ENCODE results near the gene ATG2A. TPM values are rescaled to one million over a fixed set of nuclear protein-coding genes. Genes with fewer than 3 reads are reported as not detected.

The ATG2A gene
- total RNA-seq, 1 donor from 2014 or later = 21.4 TPM

DNA sequence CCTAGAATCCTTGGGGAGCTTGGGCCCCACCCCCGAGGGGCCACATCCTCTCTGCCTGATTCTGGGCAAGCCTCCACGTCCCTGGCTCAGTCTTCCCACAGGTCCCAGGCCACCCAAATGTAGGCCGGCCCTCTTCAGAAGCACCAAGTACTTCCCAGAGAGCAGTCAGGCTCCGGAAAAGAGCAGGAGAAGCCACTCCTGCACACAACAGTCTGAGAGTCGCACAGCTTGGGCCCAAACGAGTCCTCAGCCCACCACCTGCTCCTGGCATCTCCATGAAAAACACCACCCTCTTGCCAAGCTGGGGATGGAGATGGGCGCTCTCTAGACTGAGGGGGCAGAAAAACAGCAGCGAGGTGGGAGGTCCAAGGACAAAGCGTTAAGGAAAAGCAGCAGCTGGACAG, 54.0 kb downstream of the ATG2A start:
- peaks cover 51% of the 10 kb centered on the region for H4K20me1 ChIP-seq (ENCODE audit: insufficient read depth, low read length)
- no peak for DNase-seq (ENCODE audit: low read depth)

DNA sequence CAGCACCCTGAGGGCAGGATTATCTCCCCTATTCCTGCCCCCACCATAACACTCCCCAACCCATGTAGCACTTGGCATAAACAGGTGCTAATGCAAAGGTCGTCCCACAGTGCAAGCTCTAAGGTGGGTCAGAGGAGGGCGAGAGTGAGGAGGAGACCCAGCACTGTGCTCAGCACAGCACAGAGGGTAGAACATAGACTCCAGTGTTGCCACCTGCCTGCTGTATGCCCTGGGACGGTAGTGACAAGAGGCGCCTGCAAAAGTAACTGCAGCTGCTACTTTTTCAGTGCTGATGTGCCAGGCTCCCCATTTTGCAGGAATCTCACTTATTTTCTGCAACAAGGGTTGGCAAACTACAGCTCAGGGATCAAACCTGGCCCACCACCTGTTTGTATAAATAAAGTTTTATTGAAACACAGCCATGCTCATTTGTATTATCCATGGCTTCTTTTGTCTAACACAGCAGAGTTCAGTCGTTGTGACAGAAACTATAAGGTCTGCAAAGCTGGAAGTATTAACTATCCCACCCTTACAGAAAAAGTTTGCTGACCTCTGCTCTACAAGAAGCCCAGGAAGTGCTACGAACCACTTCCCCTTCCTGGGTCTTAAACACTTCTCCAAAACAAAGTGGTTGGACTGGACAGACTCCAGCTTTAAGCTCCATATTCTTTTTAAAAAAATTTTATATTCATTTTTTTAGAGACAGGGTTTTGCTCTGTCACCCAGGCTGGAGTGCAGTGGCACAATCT, 55.6 kb downstream of the ATG2A start:
- TF ChIP-seq, protein P1, sequence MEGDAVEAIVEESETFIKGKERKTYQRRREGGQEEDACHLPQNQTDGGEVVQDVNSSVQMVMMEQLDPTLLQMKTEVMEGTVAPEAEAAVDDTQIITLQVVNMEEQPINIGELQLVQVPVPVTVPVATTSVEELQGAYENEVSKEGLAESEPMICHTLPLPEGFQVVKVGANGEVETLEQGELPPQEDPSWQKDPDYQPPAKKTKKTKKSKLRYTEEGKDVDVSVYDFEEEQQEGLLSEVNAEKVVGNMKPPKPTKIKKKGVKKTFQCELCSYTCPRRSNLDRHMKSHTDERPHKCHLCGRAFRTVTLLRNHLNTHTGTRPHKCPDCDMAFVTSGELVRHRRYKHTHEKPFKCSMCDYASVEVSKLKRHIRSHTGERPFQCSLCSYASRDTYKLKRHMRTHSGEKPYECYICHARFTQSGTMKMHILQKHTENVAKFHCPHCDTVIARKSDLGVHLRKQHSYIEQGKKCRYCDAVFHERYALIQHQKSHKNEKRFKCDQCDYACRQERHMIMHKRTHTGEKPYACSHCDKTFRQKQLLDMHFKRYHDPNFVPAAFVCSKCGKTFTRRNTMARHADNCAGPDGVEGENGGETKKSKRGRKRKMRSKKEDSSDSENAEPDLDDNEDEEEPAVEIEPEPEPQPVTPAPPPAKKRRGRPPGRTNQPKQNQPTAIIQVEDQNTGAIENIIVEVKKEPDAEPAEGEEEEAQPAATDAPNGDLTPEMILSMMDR (IDR thresholded peaks at IDR 0.05; ENCODE audit: insufficient read depth, low read depth, low read length) = no peak
- TF ChIP-seq EZH2 (IDR thresholded peaks at IDR 0.05; ENCODE audit: insufficient read depth, low read length) = no peak
- DNase-seq (ENCODE audit: low read depth) (no peak), FAIRE-seq (no peak)
- Histone ChIP-seq H3K27ac (ENCODE audit: low read depth, low read length) (no peak overlapping the region), H3K79me2 (ENCODE audit: insufficient read depth, low read length) (peaks cover 82% of the 10 kb centered on the region), H3K4me1 (ENCODE audit: insufficient read depth, low read length) (peaks cover 51% of the 10 kb centered on the region), H3K4me3 (ENCODE audit: insufficient read depth, low read depth, low read length) (no peak overlapping the region), H3K9ac (ENCODE audit: low read length) (no peak overlapping the region), H3K4me2 (ENCODE audit: low read length) (no peak overlapping the region), H4K20me1 (ENCODE audit: insufficient read depth, low read length) (peaks cover 47% of the 10 kb centered on the region), H3K27me3 (ENCODE audit: insufficient read depth, low read length) (no peaks in the 10 kb centered on the region), H3K36me3 (ENCODE audit: insufficient read depth, low read length) (peaks cover 9% of the 10 kb centered on the region), H2AFZ (ENCODE audit: low read depth, low read length) (no peak overlapping the region), H3K9me3 (ENCODE audit: insufficient read depth, low read depth, low read length) (no peaks in the 10 kb centered on the region)
- Mint-ChIP-seq H3K4me3 (ENCODE audit: unreplicated experiment) (no peak overlapping the region), H3K27ac (ENCODE audit: unreplicated experiment) (no peak overlapping the region), H3K36me3 (ENCODE audit: low read depth, unreplicated experiment) (peaks cover 12% of the 10 kb centered on the region), H3K9me3 (ENCODE audit: unreplicated experiment) (no peaks in the 10 kb centered on the region), H3K27me3 (ENCODE audit: low read depth, unreplicated experiment) (no peaks in the 10 kb centered on the region), H3K4me1 (ENCODE audit: low read depth, unreplicated experiment) (peaks cover 38% of the 10 kb centered on the region)

More for the DNA sequence above, 54.0 kb downstream of the ATG2A start:
- Histone ChIP-seq H3K9me3 (ENCODE audit: insufficient read depth, low read depth, low read length) (no peaks in the 10 kb centered on the region), H3K9ac (ENCODE audit: low read length) (peak overlapping the region; percentile 79), H3K4me1 (ENCODE audit: insufficient read depth, low read length) (peaks cover 48% of the 10 kb centered on the region), H3K4me3 (ENCODE audit: insufficient read depth, low read depth, low read length) (no peak overlapping the region), H3K36me3 (ENCODE audit: insufficient read depth, low read length) (peaks cover 9% of the 10 kb centered on the region), H2AFZ (ENCODE audit: low read depth, low read length) (no peak overlapping the region), H3K79me2 (ENCODE audit: insufficient read depth, low read length) (peaks cover 87% of the 10 kb centered on the region), H3K27me3 (ENCODE audit: insufficient read depth, low read length) (no peaks in the 10 kb centered on the region), H3K4me2 (ENCODE audit: low read length) (peak overlapping the region; percentile 71), H3K27ac (ENCODE audit: low read depth, low read length) (peak overlapping the region; percentile 14)
- FAIRE-seq = no peak
- peaks cover 12% of the 10 kb centered on the region for H3K36me3 Mint-ChIP-seq (ENCODE audit: low read depth, unreplicated experiment)
- H3K4me3 Mint-ChIP-seq (ENCODE audit: unreplicated experiment) = peak overlapping the region; percentile 14
- H3K27me3 Mint-ChIP-seq (ENCODE audit: low read depth, unreplicated experiment) = no peaks in the 10 kb centered on the region
- peaks cover 36% of the 10 kb centered on the region for H3K4me1 Mint-ChIP-seq (ENCODE audit: low read depth, unreplicated experiment)
- TF ChIP-seq EZH2 (IDR thresholded peaks at IDR 0.05; ENCODE audit: insufficient read depth, low read length) = no peak
- TF ChIP-seq, protein P1 (IDR thresholded peaks at IDR 0.05; ENCODE audit: insufficient read depth, low read depth, low read length) = no peak
- H3K27ac Mint-ChIP-seq (ENCODE audit: unreplicated experiment) = peak overlapping the region; percentile 58
- no peaks in the 10 kb centered on the region for H3K9me3 Mint-ChIP-seq (ENCODE audit: unreplicated experiment)

All from astrocyte (in vitro differentiated cells and primary cell).